Measurements from ENCODE around the gene CRACDL.

DNA sequence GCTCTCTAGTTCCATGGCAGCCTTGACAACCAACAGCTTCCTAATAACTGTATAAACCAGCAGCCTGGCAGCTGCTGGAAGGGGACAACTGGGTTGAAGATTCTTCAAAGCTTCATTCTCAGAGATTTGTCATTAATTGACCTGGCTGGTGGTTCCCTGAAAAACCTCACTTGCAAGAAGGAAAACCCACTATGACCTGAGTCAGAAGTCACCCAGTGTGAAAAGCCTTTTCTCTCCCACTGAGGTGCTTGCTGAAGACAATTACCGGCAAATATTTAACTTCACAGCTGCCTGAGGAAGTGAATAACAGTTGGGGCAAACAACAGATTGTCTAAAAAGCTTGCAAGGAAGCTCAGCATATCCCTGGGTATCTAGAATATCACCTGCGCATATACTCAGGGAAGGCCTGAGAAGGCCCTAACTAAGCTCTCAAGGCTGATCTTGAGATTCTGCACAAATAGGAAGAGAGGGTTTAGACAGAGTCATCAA lies 49.9 kb downstream of the CRACDL start:
- TF ChIP-seq, protein P1, sequence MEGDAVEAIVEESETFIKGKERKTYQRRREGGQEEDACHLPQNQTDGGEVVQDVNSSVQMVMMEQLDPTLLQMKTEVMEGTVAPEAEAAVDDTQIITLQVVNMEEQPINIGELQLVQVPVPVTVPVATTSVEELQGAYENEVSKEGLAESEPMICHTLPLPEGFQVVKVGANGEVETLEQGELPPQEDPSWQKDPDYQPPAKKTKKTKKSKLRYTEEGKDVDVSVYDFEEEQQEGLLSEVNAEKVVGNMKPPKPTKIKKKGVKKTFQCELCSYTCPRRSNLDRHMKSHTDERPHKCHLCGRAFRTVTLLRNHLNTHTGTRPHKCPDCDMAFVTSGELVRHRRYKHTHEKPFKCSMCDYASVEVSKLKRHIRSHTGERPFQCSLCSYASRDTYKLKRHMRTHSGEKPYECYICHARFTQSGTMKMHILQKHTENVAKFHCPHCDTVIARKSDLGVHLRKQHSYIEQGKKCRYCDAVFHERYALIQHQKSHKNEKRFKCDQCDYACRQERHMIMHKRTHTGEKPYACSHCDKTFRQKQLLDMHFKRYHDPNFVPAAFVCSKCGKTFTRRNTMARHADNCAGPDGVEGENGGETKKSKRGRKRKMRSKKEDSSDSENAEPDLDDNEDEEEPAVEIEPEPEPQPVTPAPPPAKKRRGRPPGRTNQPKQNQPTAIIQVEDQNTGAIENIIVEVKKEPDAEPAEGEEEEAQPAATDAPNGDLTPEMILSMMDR (IDR thresholded peaks at IDR 0.05; ENCODE audit: insufficient read depth, low read length, poor library complexity, severe bottlenecking), result no peak
- TF ChIP-seq EZH2phosphoT487 (conservative IDR thresholded peaks at IDR 0.05; ENCODE audit: low read length), result no peak
